ENCODE data around the gene MTLN.
"Not testable (repeated sequence)": the region's sequence is repeated elsewhere in the genome, so short reads cannot be mapped to it uniquely, and the experiment has no call there.

Gene MTLN

GRCh38 chr2:110198016-110198415, 14.3 kb downstream of the MTLN start:
- no peak for DNase-seq

- no peak for DNase-seq
Observed at GRCh38 chr2:110197452-110197851, 14.9 kb downstream of the MTLN start.

- not testable (repeated sequence) for DNase-seq
Observed at GRCh38 chr2:110190169-110190568, 22.2 kb downstream of the MTLN start.

- no peak for DNase-seq
Observed at GRCh38 chr2:110182449-110182848, 29.9 kb downstream of the MTLN start.

GRCh38 chr2:110180036-110180435, 32.3 kb downstream of the MTLN start:
- no peak for DNase-seq

- no peak for DNase-seq
Observed at GRCh38 chr2:110173523-110173922, 38.8 kb downstream of the MTLN start.

GRCh38 chr2:110172506-110172905, 39.8 kb downstream of the MTLN start:
- no peak for DNase-seq

- no peak for DNase-seq
Observed at GRCh38 chr2:110170102-110170501, 42.2 kb downstream of the MTLN start.

- DNase-seq: no peak
Observed at GRCh38 chr2:110167326-110168000, 44.9 kb downstream of the MTLN start.

- no peak for DNase-seq
Observed at GRCh38 chr2:110166266-110166665, 46.1 kb downstream of the MTLN start.

All from CD4-positive, alpha-beta T cell treated with Interleukin-4 for 1 hour (primary cell).